NCI-H345 treated with DMSO at 0.1 percent for 48 hours (cell line): ENCODE results near the gene NCAPG2.

Experiments
- DNase-seq: peaks from one replicate; lab custom pipeline; 2025; ENCODE audit not compliant: unreplicated experiment; lab: John Stamatoyannopoulos, UW

Gene NCAPG2

GRCh38 chr7:158602905-158603772, 101.5 kb downstream of the NCAPG2 start:
- no peak for DNase-seq

GRCh38 chr7:158602041-158602440, 102.6 kb downstream of the NCAPG2 start:
- DNase-seq: no peak

- no peak for DNase-seq
These were observed 103.5 kb downstream of the NCAPG2 start for GRCh38 chr7:158601090-158601489.

- no peak for DNase-seq
These were observed 107.9 kb downstream of the NCAPG2 start for GRCh38 chr7:158596745-158597144.

GRCh38 chr7:158596309-158596708, 108.3 kb downstream of the NCAPG2 start:
- no peak for DNase-seq

- no peak for DNase-seq
These were observed 109.5 kb downstream of the NCAPG2 start for GRCh38 chr7:158595068-158595467.

- DNase-seq: no peak
These were observed 112.1 kb downstream of the NCAPG2 start for GRCh38 chr7:158592541-158592940.

- no peak for DNase-seq
These were observed 112.7 kb downstream of the NCAPG2 start for GRCh38 chr7:158591944-158592343.

GRCh38 chr7:158590181-158590530, 114.4 kb downstream of the NCAPG2 start:
- DNase-seq: no peak

GRCh38 chr7:158589653-158590052, 115.0 kb downstream of the NCAPG2 start:
- DNase-seq: no peak

- DNase-seq: no peak
These were observed 115.6 kb downstream of the NCAPG2 start for GRCh38 chr7:158588878-158589442.

GRCh38 chr7:158588085-158588877, 116.3 kb downstream of the NCAPG2 start:
- no peak for DNase-seq

GRCh38 chr7:158587162-158588084, 117.2 kb downstream of the NCAPG2 start, which contains the start of gene PTPRN2:
PTPRN2 (minus strand) TSS chr7:158587823.
- peak; percentile 41 for DNase-seq

- no peak for DNase-seq
These were observed 118.0 kb downstream of the NCAPG2 start for GRCh38 chr7:158586499-158587161.

- no peak for DNase-seq
These were observed 118.7 kb downstream of the NCAPG2 start for GRCh38 chr7:158585721-158586498.

- DNase-seq: no peak
These were observed 120.2 kb downstream of the NCAPG2 start for GRCh38 chr7:158584407-158584806.

GRCh38 chr7:158583810-158584209, 120.8 kb downstream of the NCAPG2 start:
- DNase-seq: no peak

GRCh38 chr7:158583143-158583542, 121.5 kb downstream of the NCAPG2 start:
- no peak for DNase-seq

GRCh38 chr7:158582089-158582456, 122.5 kb downstream of the NCAPG2 start:
- DNase-seq: peak; percentile 72
